Panc1 (cell line): ENCODE data around the gene SLC4A7. TPM values are rescaled to one million over a fixed set of nuclear protein-coding genes. Genes with fewer than 3 reads are reported as not detected.

Experiments used
- ATAC-seq: fragments of 200-7000 bp; cut with Tn5 transposase; 2 replicates; pipeline ENCODE4 v1.9.1; 2020; ENCODE audit warnings: mild to moderate bottlenecking, moderate library complexity
- BruUV-seq: library from RNA; stranded (reverse); fragments of 400-500 nt; replicated peaks from 2 replicates; lab custom pipeline; 2021; lab: Mats Ljungman, UMichigan
- CTCF ChIA-PET: fragments of 300-600 bp; sonication (Branson Sonifier 250); formaldehyde crosslinking; loops from one replicate; lab custom pipeline; 2022; ENCODE audit warnings: antibody characterized with exemption; lab: Charles Lee
- POLR2A ChIA-PET: fragments of 300-600 bp; sonication (Branson Sonifier 250); formaldehyde crosslinking; loops from one replicate; lab custom pipeline; 2022; ENCODE audit warnings: antibody characterized with exemption; lab: Charles Lee
- DNase-seq: peaks from one replicate; pipeline ENCODE4 v3.0.0-alpha.2; 2010; ENCODE audit warnings: low read depth, low spot score
- H3K27ac ChIP-seq: 2 replicates; pipeline ENCODE4 v1.5.1; 2011; ENCODE audit warnings: mild to moderate bottlenecking, low read length, inconsistent platforms
- H3K27me3 ChIP-seq: fragments of 200-500 bp; sonication (Bioruptor generic); 2 replicates; pipeline ENCODE4 v1.6.0; 2014; ENCODE audit warnings: low read length, inconsistent platforms; ENCODE audit not compliant: control insufficient read depth, insufficient read depth
- H3K36me3 ChIP-seq: fragments of 200-500 bp; sonication (Bioruptor generic); 2 replicates; pipeline ENCODE4 v1.5.1; 2014; ENCODE audit warnings: inconsistent platforms, mild to moderate bottlenecking, low read length, moderate library complexity; ENCODE audit not compliant: control insufficient read depth, insufficient read depth
- H3K4me1 ChIP-seq: 2 replicates; pipeline ENCODE4 v1.5.1; 2011; ENCODE audit warnings: inconsistent platforms, mild to moderate bottlenecking, low read length, moderate library complexity; ENCODE audit not compliant: control insufficient read depth, insufficient read depth
- H3K4me3 ChIP-seq, 2 experiments: 2 replicates each; pipeline ENCODE4 v1.5.1; 2011 to 2012; ENCODE audit warnings: low read depth in 2 of 2, low read length in 2 of 2, mild to moderate bottlenecking in 2 of 2, inconsistent platforms in 1 of 2, moderate library complexity in 1 of 2
- H3K9me3 ChIP-seq: fragments of 200-500 bp; sonication (Bioruptor generic); 2 replicates; pipeline ENCODE4 v1.5.1; 2014; ENCODE audit warnings: low read depth, mild to moderate bottlenecking, inconsistent platforms, low read length, moderate library complexity; ENCODE audit not compliant: control insufficient read depth, insufficient read depth
- CTCF ChIP-seq: fragments of 450-650 bp; IDR thresholded peaks from 2 replicates; pipeline ENCODE4 v1.5.1; 2017; ENCODE audit warnings: mild to moderate bottlenecking
- POLR2AphosphoS5 ChIP-seq: IDR thresholded peaks from 2 replicates; pipeline ENCODE4 v1.6.1; 2012; ENCODE audit warnings: mild to moderate bottlenecking, low read depth, low read length, moderate library complexity
- REST ChIP-seq, 2 experiments: IDR thresholded peaks; 2 replicates each; pipeline ENCODE4 v1.6.1; 2011 to 2012; ENCODE audit warnings: low read depth in 2 of 2, control low read depth in 1 of 2, low read length in 1 of 2, mild to moderate bottlenecking in 1 of 2, moderate library complexity in 1 of 2; ENCODE audit not compliant: insufficient read depth in 1 of 2
- SIN3A ChIP-seq: IDR thresholded peaks from 2 replicates; pipeline ENCODE4 v1.6.1; 2012; ENCODE audit warnings: low read depth, mild to moderate bottlenecking, low read length, moderate library complexity, borderline replicate concordance; ENCODE audit not compliant: insufficient read depth
- TCF7L2 ChIP-seq: IDR thresholded peaks from 2 replicates; pipeline ENCODE4 v1.6.1; 2011; ENCODE audit warnings: mild to moderate bottlenecking, low read depth, low read length, inconsistent platforms
- in situ Hi-C: cut with HindIII; loops from 2 replicates; pipeline ENCODE4 v1.10.0; 2016; ENCODE audit warnings: low sequenced_read_pairs, low pct_unique_long_range_greater_than_20kb
- intact Hi-C: fragments of 100-400 bp; cut with micrococcal nuclease; formaldehyde crosslinking; loops from one replicate; pipeline ENCODE4 v1.10.0; 2022; ENCODE audit not compliant: unreplicated experiment
- total RNA-seq: library from RNA; stranded (reverse); gene quantifications from one replicate; pipeline ENCODE4 v1.2.1, GENCODE V29; 2021; ENCODE audit not compliant: unreplicated experiment

Gene SLC4A7
- total RNA-seq, 1 experiment from 2014 or later: 99.4 TPM

DNA sequence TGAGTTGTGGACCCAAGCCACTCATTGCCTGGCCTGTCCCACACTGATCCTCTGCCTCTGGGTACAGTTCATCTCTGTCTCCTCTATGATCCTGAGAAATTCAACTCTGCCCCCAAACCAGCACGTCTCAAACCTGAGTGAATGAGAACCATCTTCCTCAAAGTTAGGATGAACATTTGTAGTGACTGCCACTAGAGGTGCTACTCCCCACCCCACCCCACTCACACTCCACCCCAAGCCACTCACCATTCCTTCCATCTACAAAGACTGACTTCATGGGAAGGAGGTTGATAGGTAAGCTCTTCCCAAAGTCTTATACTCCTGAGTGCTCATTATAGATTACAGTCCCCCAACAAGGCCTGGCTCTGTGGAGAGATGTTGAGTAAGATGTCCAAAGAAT lies 158.8 kb downstream of the SLC4A7 start:
- Histone ChIP-seq H3K27ac (no peak overlapping the region), H3K4me3 (no peak overlapping the region), H3K9me3 (no peaks in the 10 kb centered on the region), H3K36me3 (no peaks in the 10 kb centered on the region), H3K27me3 (no peaks in the 10 kb centered on the region), H3K4me1 (no peaks in the 10 kb centered on the region; the same call in 1 of the 2 replicates)
- POLR2A ChIA-PET: no interaction called here
- DNase-seq (no peak), ATAC-seq (no peak; the same call in 1 of the 2 replicates)
- intact Hi-C loops: no loop called here
- in situ Hi-C loops: no loop called here
- CTCF ChIA-PET: no interaction called here
- TF ChIP-seq POLR2AphosphoS5: no peak
- TF ChIP-seq CTCF: peak; percentile 21
- TF ChIP-seq REST (IDR thresholded peaks at IDR 0.05; ENCODE audit: insufficient read depth in 1 of 2, low read depth in 2 of 2, low read length in 1 of 2): no peak
- TF ChIP-seq TCF7L2: no peak
- TF ChIP-seq SIN3A: no peak
- BruUV-seq: no TSS peak

GRCh38 chr3:27324686-27325085 lies 159.5 kb downstream of the SLC4A7 start:
- H3K27me3 ChIP-seq: no peaks in the 10 kb centered on the region
- H3K27ac ChIP-seq: no peak overlapping the region
- TF ChIP-seq TCF7L2: no peak
- TF ChIP-seq SIN3A: no peak
- TF ChIP-seq CTCF: no peak
- TF ChIP-seq REST (IDR thresholded peaks at IDR 0.05; ENCODE audit: insufficient read depth in 1 of 2, low read depth in 2 of 2, low read length in 1 of 2): no peak
- TF ChIP-seq POLR2AphosphoS5: no peak
- BruUV-seq: no TSS peak
- DNase-seq (no peak), ATAC-seq (peak; percentile 46; the same call in 1 of the 2 replicates)
- POLR2A ChIA-PET: no interaction called here
- H3K4me1 ChIP-seq: no peaks in the 10 kb centered on the region; the same call in 1 of the 2 replicates
- H3K36me3 ChIP-seq: no peaks in the 10 kb centered on the region
- CTCF ChIA-PET: no interaction called here
- no peaks in the 10 kb centered on the region for H3K9me3 ChIP-seq
- in situ Hi-C loops: no loop called here
- intact Hi-C loops: no loop called here
- H3K4me3 ChIP-seq: no peak overlapping the region
